PC-3 (cell line): ENCODE measurements around the gene TRIM45. TPM values are rescaled to one million over a fixed set of nuclear protein-coding genes. Genes with fewer than 3 reads are reported as not detected.

Source experiments
- ATAC-seq: fragments of 200-7000 bp; cut with Tn5 transposase; 2 replicates; pipeline ENCODE4 v1.9.1; 2020; ENCODE audit warnings: mild to moderate bottlenecking, moderate library complexity
- BruUV-seq: library from RNA; stranded (reverse); fragments of 400-500 nt; replicated peaks from 2 replicates; lab custom pipeline; 2021; lab: Mats Ljungman, UMichigan
- CTCF ChIA-PET: fragments of 300-600 bp; sonication (Branson Sonifier 250); formaldehyde crosslinking; loops from one replicate; lab custom pipeline; 2022; ENCODE audit warnings: antibody characterized with exemption; lab: Charles Lee
- POLR2A ChIA-PET: fragments of 300-600 bp; sonication (Branson Sonifier 250); formaldehyde crosslinking; loops from one replicate; lab custom pipeline; 2022; ENCODE audit warnings: antibody characterized with exemption; ENCODE audit not compliant: unreplicated experiment; lab: Charles Lee
- DNase-seq: peaks from one replicate; pipeline ENCODE4 v3.0.0-alpha.2; 2015
- H2AFZ ChIP-seq: fragments of 300-600 bp; sonication (generic); 2 replicates; pipeline ENCODE4 v1.6.0; 2016; ENCODE audit warnings: antibody characterized with exemption, low read length
- H3F3A ChIP-seq: fragments of 300-600 bp; sonication (generic); one replicate; pipeline ENCODE4 v1.6.0; 2017; ENCODE audit warnings: antibody characterized with exemption, low read length, control low read depth, mild to moderate bottlenecking; ENCODE audit not compliant: unreplicated experiment
- H3K27ac ChIP-seq: fragments of 300-600 bp; sonication (generic); 2 replicates; pipeline ENCODE4 v1.5.1; 2016; ENCODE audit warnings: mild to moderate bottlenecking, low read length
- H3K27me3 ChIP-seq: fragments of 300-600 bp; sonication (generic); 2 replicates; pipeline ENCODE4 v1.6.1; 2016; ENCODE audit warnings: low read length, mixed read lengths
- H3K36me3 ChIP-seq: fragments of 300-600 bp; sonication (generic); 2 replicates; pipeline ENCODE4 v1.6.1; 2016; ENCODE audit warnings: low read depth, mixed run types, low read length, mixed read lengths
- H3K4me1 ChIP-seq: fragments of 300-600 bp; sonication (generic); 2 replicates; pipeline ENCODE4 v1.5.1; 2016; ENCODE audit warnings: low read length; ENCODE audit not compliant: insufficient read depth
- H3K4me2 ChIP-seq: fragments of 300-600 bp; sonication (generic); 2 replicates; pipeline ENCODE4 v1.6.0; 2016; ENCODE audit warnings: low read length
- H3K4me3 ChIP-seq: fragments of 300-600 bp; sonication (generic); 2 replicates; pipeline ENCODE4 v1.5.1; 2016; ENCODE audit warnings: mild to moderate bottlenecking, low read length, mixed read lengths
- H3K79me2 ChIP-seq: fragments of 300-600 bp; sonication (generic); 2 replicates; pipeline ENCODE4 v1.6.1; 2017; ENCODE audit warnings: low read length, mixed read lengths
- H3K9ac ChIP-seq: fragments of 300-600 bp; sonication (generic); 2 replicates; pipeline ENCODE4 v1.6.0; 2016; ENCODE audit warnings: mild to moderate bottlenecking, low read length
- H3K9me2 ChIP-seq: fragments of 300-600 bp; sonication (generic); replicated peaks from 2 replicates; pipeline ENCODE4 v1.6.1; 2016; ENCODE audit warnings: mixed run types, low read length, mixed read lengths
- H3K9me3 ChIP-seq: fragments of 300-600 bp; sonication (generic); 2 replicates; pipeline ENCODE4 v1.6.1; 2016; ENCODE audit warnings: low read length, mixed read lengths
- H4K20me1 ChIP-seq: fragments of 300-600 bp; sonication (generic); 2 replicates; pipeline ENCODE4 v1.6.1; 2016; ENCODE audit warnings: low read length, mixed read lengths
- EZH2 ChIP-seq: fragments of 300-600 bp; sonication (generic); IDR thresholded peaks from one replicate; pipeline ENCODE4 v1.6.1; 2017; ENCODE audit warnings: antibody characterized with exemption, mild to moderate bottlenecking, low read length; ENCODE audit not compliant: unreplicated experiment
- EZH2phosphoT487 ChIP-seq: fragments of 300-600 bp; sonication (generic); IDR thresholded peaks from 2 replicates; pipeline ENCODE4 v1.6.1; 2018; ENCODE audit warnings: mild to moderate bottlenecking, antibody characterized with exemption, low read length, borderline replicate concordance
- intact Hi-C: fragments of 100-400 bp; cut with micrococcal nuclease; formaldehyde crosslinking; loops from 2 replicates; pipeline ENCODE4 v1.9.0; 2023
- total RNA-seq: library from RNA; depleted of rRNA; stranded (reverse); fragments of >200 nt; gene quantifications from 2 replicates; pipeline ENCODE4 v1.2.3, GENCODE V29; 2014
- TF ChIP-seq, protein P1 (sequence below): fragments of 300-600 bp; sonication (generic); conservative IDR thresholded peaks from 2 replicates; pipeline ENCODE4 v1.5.1; 2017; ENCODE audit warnings: antibody characterized with exemption, low read depth, mild to moderate bottlenecking, low read length

TRIM45 gene
- total RNA-seq, 1 experiment from 2014 or later, result 4.3 TPM

DNA sequence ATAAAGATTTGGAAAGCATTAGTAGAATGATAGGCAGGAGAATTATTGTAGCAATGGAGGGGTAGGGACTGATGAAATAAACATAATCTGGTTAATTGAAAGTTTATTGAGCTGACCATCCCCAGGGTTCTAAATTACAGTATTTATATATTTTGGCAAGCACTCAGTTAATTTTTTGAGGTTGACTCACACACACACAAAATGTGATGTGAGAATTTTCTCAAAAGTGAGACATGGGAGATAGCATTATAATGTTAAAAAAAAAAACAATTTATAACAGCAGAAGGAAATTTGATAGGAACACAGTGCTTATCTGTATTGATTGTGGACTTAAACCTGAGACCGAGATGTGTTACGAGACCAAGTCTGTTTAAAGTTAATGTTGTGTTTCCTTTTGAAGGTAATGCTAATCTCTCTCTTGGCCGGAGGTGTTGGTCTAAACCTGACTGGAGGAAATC is 24.6 kb downstream of the TRIM45 start:
- Histone ChIP-seq H3K9me3 (no peaks in the 10 kb centered on the region), H3K79me2 (no peaks in the 10 kb centered on the region), H3K9me2 (no peaks in the 10 kb centered on the region), H4K20me1 (no peaks in the 10 kb centered on the region), H3K4me2 (no peak overlapping the region), H3K27ac (no peak overlapping the region), H3K36me3 (peaks cover 36% of the 10 kb centered on the region), H3K4me1 (peaks cover 20% of the 10 kb centered on the region), H3K4me3 (no peak overlapping the region), H2AFZ (no peak overlapping the region), H3K27me3 (no peaks in the 10 kb centered on the region), H3K9ac (no peak overlapping the region), H3F3A (peaks cover 4% of the 10 kb centered on the region)
- ChIA-PET POLR2A (interaction anchor here (0.6 kb wide), 1 partner anchor 188 kb away, joined by 4 read pairs; no protein-coding TSS in a partner anchor), CTCF (interaction anchor here (1.0 kb wide), 1 partner anchor 29 kb away, joined by 4 read pairs; no protein-coding TSS in a partner anchor)
- TF ChIP-seq EZH2, result no peak
- no peak for TF ChIP-seq EZH2phosphoT487
- TF ChIP-seq, protein P1, sequence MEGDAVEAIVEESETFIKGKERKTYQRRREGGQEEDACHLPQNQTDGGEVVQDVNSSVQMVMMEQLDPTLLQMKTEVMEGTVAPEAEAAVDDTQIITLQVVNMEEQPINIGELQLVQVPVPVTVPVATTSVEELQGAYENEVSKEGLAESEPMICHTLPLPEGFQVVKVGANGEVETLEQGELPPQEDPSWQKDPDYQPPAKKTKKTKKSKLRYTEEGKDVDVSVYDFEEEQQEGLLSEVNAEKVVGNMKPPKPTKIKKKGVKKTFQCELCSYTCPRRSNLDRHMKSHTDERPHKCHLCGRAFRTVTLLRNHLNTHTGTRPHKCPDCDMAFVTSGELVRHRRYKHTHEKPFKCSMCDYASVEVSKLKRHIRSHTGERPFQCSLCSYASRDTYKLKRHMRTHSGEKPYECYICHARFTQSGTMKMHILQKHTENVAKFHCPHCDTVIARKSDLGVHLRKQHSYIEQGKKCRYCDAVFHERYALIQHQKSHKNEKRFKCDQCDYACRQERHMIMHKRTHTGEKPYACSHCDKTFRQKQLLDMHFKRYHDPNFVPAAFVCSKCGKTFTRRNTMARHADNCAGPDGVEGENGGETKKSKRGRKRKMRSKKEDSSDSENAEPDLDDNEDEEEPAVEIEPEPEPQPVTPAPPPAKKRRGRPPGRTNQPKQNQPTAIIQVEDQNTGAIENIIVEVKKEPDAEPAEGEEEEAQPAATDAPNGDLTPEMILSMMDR, result no peak
- intact Hi-C loops, result no loop called here
- ATAC-seq, result no peak
- BruUV-seq, result no TSS peak
- no peak for DNase-seq

DNA sequence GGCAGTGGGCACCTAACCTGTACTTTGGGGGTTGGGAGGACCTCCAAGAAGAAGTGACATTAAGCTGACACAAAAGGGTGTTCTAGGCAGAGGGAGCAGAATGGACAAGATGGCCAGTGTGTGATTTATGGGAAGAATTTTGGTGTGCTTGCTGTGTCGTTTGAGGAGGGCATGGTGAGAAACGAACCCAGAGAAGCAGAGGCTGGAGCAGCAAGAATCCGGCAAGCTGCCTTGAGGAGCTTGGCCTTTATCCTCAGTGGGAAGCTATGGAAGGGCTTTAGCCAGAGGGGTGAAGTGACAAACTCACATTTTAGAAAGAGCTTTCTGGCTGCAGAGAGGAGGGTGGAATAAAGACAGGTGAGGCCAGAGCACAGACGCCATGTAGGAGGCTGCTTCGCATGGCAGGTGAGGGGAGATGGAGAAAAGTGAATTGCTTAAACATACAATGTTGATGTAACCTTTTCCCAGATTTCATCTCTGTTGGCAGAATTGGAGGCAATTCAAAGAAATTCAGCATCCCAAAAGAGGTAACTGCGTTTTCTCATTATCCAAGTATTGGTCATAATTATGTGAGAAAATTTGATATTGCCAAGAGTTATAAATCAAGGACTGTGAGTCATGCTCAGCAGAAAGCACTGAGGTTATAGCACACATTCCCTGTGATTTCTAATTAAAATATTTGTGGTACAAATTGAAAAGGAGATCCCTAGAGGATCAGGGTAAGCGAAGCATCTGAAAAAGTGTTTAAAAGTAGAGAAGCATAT is 26.5 kb downstream of the TRIM45 start:
- ChIA-PET POLR2A (no interaction called here), CTCF (no interaction called here)
- no TSS peak for BruUV-seq
- H3K9ac ChIP-seq, result no peak overlapping the region
- DNase-seq, result no peak
- H4K20me1 ChIP-seq, result no peaks in the 10 kb centered on the region
- peaks cover 4% of the 10 kb centered on the region for H3F3A ChIP-seq
- no peak overlapping the region for H2AFZ ChIP-seq
- intact Hi-C loops, result no loop called here
- no peaks in the 10 kb centered on the region for H3K79me2 ChIP-seq
- H3K4me2 ChIP-seq, result no peak overlapping the region
- H3K36me3 ChIP-seq, result peaks cover 42% of the 10 kb centered on the region
- TF ChIP-seq EZH2phosphoT487 (no peak), EZH2 (no peak)
- TF ChIP-seq, protein P1, result no peak
- H3K4me3 ChIP-seq, result no peak overlapping the region
- H3K9me2 ChIP-seq, result no peaks in the 10 kb centered on the region
- no peaks in the 10 kb centered on the region for H3K9me3 ChIP-seq
- H3K27ac ChIP-seq, result no peak overlapping the region
- H3K27me3 ChIP-seq, result no peaks in the 10 kb centered on the region
- ATAC-seq, result no peak
- peaks cover 20% of the 10 kb centered on the region for H3K4me1 ChIP-seq
